Measurements from ENCODE around the gene ADAMTS12.

ADAMTS12 gene

GRCh38 chr5:33745101-33745770 is 146.6 kb downstream of the ADAMTS12 start:
- no peak for DNase-seq

- no peak for DNase-seq
These were observed 148.7 kb downstream of the ADAMTS12 start for GRCh38 chr5:33743099-33743498.

GRCh38 chr5:33742181-33742580 is 149.6 kb downstream of the ADAMTS12 start:
- no peak for DNase-seq

GRCh38 chr5:33738967-33739366 is 152.8 kb downstream of the ADAMTS12 start:
- no peak for DNase-seq

GRCh38 chr5:33738097-33738496 is 153.7 kb downstream of the ADAMTS12 start:
- no peak for DNase-seq

GRCh38 chr5:33737697-33738096 is 154.1 kb downstream of the ADAMTS12 start:
- DNase-seq = no peak

- DNase-seq = no peak
These were observed 154.5 kb downstream of the ADAMTS12 start for GRCh38 chr5:33737284-33737683.

- no peak for DNase-seq
These were observed 155.3 kb downstream of the ADAMTS12 start for GRCh38 chr5:33736510-33736909.

- DNase-seq = no peak
These were observed 156.7 kb downstream of the ADAMTS12 start for GRCh38 chr5:33735072-33735471.

- no peak for DNase-seq
These were observed 157.3 kb downstream of the ADAMTS12 start for GRCh38 chr5:33734537-33734936.

- DNase-seq = no peak
These were observed 158.6 kb downstream of the ADAMTS12 start for GRCh38 chr5:33733225-33733624.

GRCh38 chr5:33726422-33727165 is 165.2 kb downstream of the ADAMTS12 start:
- no peak for DNase-seq

GRCh38 chr5:33725806-33726205 is 166.0 kb downstream of the ADAMTS12 start:
- DNase-seq = no peak

GRCh38 chr5:33721491-33722200 is 170.1 kb downstream of the ADAMTS12 start:
- no peak for DNase-seq

- DNase-seq = no peak
These were observed 171.6 kb downstream of the ADAMTS12 start for GRCh38 chr5:33720176-33720575.

- DNase-seq = no peak
These were observed 172.0 kb downstream of the ADAMTS12 start for GRCh38 chr5:33719769-33720168.

- DNase-seq = no peak
These were observed 176.1 kb downstream of the ADAMTS12 start for GRCh38 chr5:33715661-33716060.

- no peak for DNase-seq
These were observed 178.5 kb downstream of the ADAMTS12 start for GRCh38 chr5:33713136-33713765.

- no peak for DNase-seq
These were observed 179.1 kb downstream of the ADAMTS12 start for GRCh38 chr5:33712664-33713063.

GRCh38 chr5:33711094-33711679 is 180.6 kb downstream of the ADAMTS12 start:
- no peak for DNase-seq

GRCh38 chr5:33702867-33703266 is 188.9 kb downstream of the ADAMTS12 start:
- no peak for DNase-seq

GRCh38 chr5:33701951-33702350 is 189.8 kb downstream of the ADAMTS12 start:
- no peak for DNase-seq

GRCh38 chr5:33701251-33701650 is 190.5 kb downstream of the ADAMTS12 start:
- DNase-seq = no peak

Measured in NCI-H510A treated with DMSO at 0.1 percent for 48 hours (cell line).